AG08396 (cell line): ENCODE data around the gene MRPS12.
"Not testable (repeated sequence)": the region's sequence is repeated elsewhere in the genome, so short reads cannot be mapped to it uniquely, and the experiment has no call there.

Source experiments
- DNase-seq: peaks from one replicate; pipeline ENCODE4 v3.0.0; 2012; ENCODE audit warnings: low spot score, mixed read lengths

MRPS12 gene

DNA sequence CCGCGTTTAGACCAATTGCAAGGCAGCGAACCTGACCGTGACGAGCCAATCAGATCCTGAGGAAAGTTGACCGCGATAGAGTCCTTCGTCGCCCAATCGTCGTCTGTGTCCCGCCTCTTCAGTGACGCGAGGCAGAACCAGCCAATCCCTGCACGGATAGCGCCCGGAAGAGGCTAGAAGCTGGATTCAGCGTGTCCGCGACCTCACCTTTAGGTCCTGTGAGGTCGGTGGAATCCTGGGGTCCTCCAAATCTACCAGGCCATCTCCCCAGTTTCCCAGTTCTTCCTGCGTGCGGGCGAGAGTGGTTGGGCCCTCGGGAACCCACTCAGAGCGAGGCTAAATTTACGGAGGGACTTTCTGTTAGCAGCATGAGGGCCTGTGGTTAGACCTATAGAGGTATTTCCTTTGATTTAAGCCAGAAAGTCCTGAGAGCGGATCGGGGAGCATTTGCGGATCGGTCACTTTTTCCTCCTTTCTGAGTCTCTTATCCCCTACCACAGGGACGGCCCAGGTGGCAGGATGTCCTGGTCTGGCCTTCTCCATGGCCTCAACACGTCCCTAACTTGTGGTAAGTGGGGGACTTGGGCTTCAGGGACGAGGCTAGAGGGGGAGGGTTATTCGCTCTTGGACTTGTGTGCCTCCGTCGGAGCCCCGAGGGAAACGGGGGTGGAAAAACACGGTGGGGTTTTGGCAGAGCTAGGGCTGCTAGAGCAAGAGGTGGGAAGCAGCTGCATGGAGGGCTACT, at the start of gene MRPS12:
Gene MRPS12 (plus strand): TSS at position 169 of the 745 bp plus-strand sequence. CDS start 351 bp downstream, at position 520.
- DNase-seq = peak; percentile 100

DNA sequence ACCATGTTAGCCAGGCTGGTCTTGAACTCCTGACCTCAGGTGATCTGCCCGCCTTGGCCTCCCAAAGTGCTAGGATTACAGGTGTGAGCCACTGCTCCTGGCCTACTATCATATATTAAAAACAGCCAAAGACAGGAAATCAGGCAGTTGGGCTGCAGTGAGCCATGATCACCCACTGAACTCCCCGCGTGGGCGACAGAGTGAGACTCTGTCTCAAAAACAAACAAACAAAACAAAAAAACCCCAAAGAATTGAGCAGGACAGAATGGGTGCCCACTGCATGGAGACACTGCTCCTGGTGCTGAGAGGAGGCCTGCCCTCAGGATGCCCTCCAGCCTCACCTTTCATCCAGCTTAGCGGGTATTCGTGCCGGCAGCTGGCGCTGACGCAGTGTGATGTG, 47.5 kb upstream of the MRPS12 start:
- DNase-seq = no peak

DNA sequence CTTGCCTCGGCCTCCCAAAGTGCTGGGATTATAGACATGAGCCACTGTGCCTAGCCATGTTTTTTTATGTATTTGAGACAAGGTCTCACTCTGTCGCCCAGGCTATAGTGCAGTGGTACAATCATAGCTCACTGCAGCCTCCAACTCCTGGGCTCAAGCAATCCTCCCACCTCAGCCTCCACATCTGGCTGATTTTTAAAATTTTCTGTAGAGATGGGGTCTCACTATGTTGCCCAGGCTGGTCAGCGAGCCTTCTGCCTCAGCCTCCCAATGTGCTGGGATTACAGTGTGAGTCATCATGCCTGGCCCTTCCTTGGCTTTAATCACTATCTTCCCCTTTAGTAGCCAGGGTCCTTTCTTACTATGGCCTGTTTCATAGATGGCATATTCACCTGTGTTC, 46.1 kb upstream of the MRPS12 start:
- DNase-seq = not testable (repeated sequence)

DNA sequence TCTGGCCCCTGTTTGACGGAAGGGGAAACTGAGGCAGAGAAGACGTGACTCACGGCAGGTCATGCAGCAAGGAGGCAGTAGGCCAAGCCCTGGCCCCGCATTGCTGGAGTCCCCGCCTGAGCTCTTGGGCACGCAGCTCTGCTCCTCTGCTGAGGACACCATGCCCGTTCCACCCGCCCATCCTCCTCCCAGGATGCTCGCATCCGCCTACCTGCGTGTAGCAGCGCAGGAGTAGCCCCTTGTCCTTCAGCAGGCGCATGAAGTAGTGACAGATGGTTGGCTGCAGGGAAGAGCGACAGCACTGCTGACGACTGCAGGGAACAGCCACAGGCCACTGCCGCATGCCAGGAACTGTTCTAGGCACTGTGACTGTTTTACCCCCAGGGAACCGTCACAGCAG, 41.9 kb upstream of the MRPS12 start:
- no peak for DNase-seq

DNA sequence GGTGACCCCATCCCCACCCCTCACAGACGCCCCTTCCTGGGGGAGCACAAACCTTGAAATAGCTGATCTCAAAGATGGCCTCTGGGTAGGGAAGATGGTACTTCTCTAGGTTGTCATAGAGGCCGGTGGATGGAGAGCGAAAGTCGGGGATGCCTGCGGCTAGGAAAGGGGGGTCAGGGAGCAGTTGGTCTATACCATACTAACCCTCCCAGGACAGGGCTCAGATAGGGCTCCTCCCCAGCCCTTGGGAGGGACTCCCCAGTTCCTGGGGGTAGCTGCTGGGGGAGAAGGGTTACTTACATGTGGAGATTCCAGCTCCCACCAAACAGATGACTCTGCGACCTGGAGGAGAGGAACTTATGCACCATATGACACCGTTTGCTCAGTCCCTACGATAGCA, 40.9 kb upstream of the MRPS12 start:
- no peak for DNase-seq

DNA sequence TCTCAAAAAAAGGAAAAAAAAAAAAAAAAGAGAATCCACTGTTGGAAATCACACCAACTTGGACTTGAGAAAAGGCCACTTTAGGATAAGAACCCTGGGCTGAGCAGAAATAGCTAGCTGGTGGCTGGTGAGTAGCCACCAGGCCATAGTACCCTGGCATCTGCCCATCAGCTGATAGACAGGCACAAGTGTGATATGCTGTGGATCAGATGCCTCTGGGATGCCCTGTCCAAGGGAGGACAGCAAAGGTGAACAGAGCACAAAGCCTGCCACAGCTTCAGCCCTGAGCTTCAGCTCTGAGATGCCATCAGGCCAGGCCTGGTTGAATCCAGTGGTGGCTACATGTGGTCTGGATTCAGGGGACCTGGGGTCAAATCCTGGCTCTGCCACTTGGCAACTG, 40.1 kb upstream of the MRPS12 start:
- DNase-seq = no peak

DNA sequence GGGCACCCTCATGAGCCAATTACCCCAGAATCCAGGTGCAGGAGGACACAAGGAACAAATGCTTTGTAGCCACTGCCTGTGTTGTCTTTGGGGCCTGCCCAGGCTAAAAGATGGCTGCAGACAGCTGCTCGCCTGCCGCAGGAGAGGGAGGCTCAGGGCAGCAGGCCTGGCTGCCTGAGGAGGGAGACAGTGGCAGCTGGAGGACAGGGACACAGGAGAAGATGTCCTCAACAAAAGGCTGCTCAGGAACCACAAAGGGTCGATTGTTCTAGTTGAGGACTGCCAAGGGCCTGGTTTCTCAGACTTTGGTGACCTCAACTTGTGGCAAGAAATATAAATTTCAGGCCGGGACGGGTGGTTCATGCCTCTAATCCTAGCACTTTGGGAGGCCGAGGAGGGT, 39.0 kb upstream of the MRPS12 start:
- DNase-seq = no peak

DNA sequence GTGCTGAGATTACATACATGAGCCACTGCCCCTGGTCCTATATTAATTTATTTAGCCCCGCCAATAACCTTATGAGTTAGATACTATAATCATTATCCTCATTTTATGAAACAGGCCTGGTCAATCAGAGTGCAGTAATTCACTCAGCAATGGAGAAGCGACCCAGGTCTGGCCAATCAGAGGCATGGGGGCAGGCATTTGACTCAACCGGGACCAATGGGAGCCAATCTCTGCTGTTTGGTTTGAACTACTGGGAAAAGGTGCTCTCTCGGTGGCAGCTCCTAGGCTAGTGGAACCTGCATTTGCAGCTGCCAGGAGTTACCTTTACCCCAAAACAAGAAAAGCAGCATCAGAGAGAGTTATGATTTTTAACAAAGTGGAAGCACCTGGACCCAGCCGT, 37.9 kb upstream of the MRPS12 start:
- no peak for DNase-seq

DNA sequence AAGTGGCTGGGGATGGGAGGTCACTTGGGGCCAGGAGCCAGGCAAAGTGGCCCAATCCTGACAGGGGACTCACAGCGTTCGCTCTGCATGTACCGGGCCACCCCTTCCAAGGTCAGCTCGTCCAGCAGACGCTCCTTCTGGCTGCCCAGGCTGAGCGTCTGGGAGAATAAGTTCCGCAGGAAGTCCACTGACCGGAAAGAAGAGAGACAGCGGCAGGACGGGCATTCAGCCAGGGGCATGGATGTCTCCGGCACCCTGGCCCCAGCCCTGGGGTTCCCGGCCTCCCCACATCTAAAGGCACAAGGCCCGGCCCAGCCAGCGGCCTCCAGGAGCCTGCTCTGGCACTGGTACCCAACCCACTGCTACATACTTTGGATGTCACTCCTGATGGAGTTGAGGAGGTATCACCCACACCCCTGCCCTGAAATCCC, 37.4 kb upstream of the MRPS12 start:
- no peak for DNase-seq

DNA sequence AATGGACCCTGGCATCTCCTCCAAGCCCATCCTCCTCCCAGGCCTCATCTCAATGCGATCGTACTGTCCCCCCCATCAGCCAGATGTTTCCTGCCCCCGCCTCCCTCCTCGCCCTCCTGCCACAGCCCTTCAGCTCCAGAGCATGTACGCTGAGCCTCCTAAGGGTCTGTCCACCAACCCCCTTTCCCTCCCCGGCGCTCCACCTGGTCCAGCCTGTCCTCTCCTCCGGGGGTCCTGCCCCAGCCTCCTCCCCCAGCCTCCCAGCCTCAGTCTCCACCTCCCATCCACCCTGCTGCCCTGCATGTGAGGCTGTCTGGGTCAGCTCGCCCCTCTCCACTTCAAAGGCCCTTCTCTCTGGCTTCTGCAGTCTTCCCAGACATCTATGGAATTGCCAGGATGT, 35.8 kb upstream of the MRPS12 start:
- DNase-seq = no peak

DNA sequence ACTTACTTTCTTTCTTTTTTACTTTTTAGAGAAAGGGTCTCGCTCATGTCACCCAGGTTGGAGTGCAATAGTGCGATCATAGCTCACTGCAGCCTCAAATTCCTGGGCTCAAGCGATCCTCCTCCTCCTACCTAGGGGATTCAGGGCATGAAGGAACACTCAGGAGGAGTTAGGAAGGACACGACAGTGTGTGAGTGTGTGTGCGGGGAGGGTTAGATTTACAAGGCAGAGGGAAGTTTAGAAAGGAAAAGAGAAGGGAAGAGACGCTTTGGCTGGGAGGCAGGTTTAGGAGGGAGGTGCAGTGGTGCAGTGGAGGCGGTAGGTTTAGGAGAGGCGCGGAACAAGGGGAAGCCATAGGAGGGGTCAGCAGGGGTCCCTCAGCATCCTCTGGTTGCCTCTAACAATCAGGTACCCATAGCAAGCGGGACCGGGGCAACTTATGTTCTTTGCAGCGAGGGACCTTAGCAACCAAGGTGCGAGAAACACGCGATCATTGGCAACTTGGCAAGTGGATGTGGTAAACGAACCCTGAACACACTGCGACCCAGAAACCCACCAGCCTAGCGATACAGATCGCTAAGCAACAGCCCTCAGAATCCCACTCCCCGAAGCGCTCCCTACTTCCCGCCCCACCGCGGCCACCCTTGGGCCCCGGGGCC, 31.8 kb upstream of the MRPS12 start:
- DNase-seq = no peak

DNA sequence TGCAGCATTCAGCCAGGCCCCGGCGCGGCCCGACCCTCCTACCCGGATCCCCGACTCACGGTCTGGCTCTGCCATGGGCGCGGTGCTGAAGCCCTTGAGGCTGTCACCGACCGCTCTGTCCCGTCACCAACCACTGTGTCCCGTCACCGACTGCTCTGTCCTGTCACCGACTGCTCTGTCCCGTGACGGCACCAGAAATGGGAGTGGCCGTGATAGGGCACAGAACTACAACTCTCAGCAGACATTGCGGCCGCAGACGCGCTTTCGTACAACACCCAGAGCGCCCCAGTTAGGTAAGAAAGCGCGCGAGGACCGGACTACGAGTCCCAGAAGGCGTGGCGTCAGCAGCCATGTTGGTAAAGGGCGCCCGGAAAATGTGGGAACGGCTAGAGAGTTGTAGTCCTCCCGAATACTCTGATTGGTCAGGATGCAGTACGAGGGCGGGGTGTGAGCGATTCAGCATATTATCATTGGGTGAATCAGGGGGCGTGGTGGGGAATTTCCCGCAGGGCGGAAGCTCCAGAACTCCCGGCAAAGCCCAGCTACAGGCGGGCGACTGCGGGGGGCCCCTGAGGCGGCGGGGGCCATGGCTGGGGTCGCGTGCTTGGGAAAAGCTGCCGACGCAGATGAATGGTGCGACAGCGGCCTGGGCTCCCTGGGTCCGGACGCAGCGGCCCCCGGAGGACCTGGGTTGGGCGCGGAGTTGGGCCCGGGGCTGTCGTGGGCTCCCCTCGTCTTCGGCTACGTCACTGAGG, 31.1 kb upstream of the MRPS12 start, which contains the start of the genes NFKBIB and SIRT2:
Gene NFKBIB (plus strand): TSS at position 523 of the 755 bp plus-strand sequence. CDS start 64 bp downstream, at position 587.
Gene SIRT2 (minus strand): TSS at position 172 of the 755 bp plus-strand sequence. CDS start 97 bp downstream, at position 75.
- peak; percentile 99 for DNase-seq

DNA sequence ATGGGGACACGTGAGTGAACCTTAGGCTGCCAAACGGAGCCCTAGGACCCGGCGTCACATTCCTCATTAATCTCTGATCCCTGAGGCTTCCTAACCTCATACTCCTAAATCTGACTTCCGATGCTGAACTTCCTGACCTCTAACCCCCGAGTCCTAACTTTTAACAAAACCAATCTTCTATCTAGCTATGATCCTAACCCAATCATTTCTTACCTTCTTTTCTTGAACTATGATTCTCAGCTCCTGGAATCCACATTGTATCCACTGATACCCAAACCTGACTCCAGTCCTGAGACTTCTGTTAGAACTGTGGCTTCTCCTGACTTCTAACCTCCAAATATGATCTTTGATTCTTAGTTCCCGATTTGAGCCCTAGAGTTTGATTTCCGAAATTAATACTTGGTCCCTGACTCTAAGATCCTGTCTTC, 30.5 kb upstream of the MRPS12 start:
- no peak for DNase-seq

DNA sequence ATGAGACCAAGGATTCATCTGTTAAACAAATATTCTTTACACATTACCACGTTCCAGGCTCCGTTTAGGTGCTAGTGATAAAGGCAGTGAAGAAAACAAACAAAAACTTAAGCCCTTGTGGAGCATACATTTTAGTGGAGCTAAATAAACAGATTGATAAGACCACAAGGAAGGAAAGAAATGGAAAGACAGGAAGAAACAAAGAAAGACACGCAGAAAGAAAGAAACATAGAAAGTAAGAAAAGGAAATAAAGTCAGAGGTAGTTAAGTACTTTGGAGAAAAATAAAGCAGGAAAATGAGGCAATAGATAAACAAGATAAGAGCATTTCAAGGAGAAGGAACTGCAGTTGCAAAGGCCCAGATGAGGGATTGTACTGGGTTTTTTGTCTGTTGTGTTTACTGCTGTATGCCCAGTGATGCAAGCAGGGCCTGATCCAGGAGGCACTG, 30.0 kb upstream of the MRPS12 start:
- no peak for DNase-seq

DNA sequence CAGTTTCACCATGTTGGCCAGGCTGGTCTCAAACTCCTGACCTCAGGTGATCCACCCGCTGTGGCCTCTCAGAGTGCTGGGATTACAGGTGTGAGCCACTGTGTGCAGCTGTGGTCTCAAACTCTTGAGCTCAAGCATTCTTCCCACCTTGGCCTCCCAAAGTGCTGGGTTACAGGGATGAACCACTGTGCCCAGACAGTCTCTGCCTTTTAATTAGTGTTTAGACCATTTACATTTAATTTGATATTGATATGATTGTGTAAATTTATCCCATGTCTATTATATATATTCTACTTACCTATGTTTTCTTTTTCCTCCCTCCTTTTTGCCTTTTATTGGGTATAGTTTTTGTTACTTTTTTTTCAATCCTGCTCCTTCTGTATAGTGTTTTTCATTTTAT, 29.1 kb upstream of the MRPS12 start:
- DNase-seq = no peak

DNA sequence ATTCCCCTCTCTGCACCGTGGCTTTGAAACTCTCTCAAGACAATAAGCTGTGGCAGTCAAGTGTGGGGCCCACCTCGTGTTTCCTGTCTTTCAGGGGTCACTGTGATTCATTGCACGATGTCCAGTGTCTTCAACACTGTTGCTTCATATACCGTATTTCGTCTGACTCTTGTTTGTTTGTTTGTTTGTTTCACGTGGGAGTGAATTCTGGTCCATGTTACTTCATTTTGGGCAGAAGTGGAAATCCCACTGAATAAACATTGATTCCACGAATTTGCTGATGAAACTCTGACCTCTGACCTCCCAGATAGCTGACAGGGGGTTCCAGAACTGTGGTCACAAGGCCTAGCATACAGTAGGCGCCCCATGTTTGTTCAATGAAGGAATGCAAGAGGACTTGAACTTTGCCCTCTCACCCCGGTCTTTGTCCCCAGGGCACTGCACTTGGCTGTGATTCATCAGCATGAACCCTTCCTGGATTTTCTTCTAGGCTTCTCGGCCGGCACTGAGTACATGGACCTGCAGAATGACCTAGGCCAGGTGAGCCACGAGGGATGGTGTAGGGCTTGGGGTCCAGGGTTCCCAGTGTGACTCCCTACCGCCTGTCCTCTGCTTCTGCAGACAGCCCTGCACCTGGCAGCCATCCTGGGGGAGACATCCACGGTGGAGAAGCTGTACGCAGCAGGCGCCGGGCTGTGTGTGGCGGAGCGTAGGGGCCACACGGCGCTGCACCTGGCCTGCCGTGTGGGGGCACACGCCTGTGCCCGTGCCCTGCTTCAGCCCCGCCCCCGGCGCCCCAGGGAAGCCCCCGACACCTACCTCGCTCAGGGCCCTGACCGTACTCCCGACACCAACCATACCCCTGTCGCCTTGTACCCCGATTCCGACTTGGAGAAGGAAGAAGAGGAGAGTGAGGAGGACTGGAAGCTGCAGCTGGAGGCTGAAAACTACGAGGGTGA, 25.9 kb upstream of the MRPS12 start:
- no peak for DNase-seq

DNA sequence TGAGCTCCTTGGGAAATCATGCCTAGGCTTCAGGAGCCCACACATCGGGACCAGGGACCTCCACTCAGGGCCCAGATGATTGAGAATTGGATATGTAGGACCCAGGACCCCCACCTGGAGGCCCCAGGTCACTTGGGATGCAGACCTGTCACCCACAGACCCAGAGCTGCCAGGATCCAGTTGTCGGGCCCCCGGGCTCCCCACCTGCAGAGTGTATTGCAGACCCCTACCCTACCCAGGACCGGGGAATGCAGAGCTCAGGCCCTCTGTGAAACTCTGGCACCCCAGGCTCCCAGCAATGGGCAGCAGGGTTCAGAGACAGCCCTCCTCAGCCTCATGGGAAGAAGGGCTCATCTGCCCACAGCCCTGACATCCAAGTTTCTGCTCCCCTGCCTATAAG, 25.1 kb upstream of the MRPS12 start:
- DNase-seq = no peak

DNA sequence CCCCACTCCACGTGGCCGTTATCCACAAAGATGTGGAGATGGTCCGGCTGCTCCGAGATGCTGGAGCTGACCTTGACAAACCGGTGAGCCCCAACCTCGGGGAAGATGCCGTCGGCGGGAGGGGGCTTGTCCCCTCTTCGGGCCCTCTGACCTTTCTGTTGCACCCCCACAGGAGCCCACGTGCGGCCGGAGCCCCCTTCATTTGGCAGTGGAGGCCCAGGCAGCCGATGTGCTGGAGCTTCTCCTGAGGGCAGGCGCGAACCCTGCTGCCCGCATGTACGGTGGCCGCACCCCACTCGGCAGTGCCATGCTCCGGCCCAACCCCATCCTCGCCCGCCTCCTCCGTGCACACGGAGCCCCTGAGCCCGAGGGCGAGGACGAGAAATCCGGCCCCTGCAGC, 23.5 kb upstream of the MRPS12 start:
- DNase-seq = no peak

DNA sequence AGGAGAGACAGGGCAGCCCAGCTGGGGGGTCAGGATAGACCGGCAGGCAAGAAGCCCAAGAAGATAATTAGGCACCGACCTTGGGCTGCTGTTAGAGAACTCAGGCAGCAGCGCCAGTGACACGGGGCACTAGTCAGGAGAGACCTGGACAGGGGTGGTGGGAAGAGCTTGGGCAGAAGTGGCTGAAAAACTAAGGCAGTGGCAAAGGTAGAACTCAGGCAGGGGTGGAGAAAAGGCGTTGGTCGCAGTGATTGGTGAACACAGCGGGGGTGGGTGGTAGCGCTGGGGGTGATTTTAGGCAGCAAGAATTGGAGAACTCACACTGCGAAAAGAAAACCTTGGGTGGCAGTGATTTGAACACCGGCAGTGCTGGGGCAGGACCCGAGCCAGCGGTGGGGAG, 23.1 kb upstream of the MRPS12 start:
- no peak for DNase-seq

DNA sequence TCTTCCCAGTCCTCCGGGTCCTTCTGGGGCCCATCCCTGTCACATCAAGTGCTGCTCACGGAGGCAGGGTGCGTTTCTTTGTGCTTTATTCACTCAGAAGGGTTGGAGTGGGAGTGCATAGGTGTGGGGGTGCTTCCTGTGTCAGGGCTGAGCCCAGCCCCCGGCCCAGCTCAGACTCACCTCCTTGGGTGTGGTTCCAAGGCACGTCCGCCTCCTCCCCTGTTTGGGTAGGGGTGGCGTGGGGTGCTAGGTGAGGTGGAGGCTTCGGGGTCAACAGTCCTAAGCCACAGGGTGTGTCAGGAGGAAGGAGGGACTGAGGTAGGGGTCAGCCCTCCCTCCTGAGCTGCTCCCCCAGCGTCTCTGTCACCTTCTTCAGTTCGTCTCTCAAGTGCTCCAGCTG, 21.8 kb upstream of the MRPS12 start:
- DNase-seq = no peak

DNA sequence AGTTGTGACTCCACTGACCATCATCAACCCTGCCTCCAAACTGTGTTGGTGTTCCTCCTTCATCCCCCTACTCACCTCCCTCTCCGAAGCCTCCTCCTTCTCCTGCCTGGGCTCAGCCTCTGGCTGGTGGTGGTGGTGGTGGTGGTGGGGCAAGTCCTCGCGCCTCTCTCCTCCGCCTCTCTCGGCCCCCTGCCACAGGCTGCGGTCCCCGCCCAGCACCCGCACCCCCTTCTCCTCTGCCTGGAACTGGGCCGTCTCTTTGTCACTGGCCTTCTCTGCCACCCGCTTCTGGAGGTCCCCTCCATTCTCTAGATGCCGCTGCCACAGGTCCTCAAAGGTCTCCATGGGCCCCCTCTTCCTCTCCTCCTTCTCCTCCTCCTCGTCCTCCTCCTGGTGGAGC, 20.3 kb upstream of the MRPS12 start:
- no peak for DNase-seq
